Measurements from ENCODE around the gene ABLIM1.

Gene ABLIM1

DNA sequence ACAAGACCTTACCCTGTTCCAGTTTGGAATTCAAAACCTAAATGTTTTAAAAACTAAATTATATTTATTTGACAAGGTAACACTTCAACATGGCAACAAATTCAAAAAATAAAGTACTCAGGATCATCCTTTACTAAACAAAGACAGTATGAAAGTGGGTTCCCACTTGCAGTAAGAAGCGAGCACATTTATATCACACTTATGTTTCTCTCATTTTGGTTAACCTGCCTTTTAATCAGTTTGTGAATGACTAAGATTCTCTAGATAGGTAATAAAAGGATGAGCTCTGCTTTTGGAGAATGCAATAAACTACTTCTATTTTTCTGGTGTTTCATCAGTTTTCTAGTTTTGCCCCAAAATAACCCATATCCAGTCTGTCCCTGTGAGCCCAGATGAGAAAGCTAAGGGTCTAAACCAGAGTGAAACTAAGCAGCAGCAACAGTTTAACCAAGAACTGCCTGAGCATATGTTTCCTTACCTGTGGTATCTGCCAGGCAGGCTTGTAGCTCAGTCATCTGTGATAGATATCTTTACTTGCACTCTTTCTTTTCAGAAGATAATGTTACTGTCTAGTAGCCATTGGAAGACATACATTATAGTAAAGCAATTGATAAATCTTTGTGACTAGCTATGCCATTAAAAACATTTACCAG, 64.1 kb downstream of the ABLIM1 start:
- peaks cover 3% of the 10 kb centered on the region for H3K9me3 ChIP-seq (ENCODE audit: low read length)
- H3K4me3 ChIP-seq (ENCODE audit: low read depth in 1 of 2, low read length in 2 of 2) = no peak overlapping the region
- H3K4me1 ChIP-seq (ENCODE audit: insufficient read depth, low read length) = no peaks in the 10 kb centered on the region
- H3K9ac ChIP-seq (ENCODE audit: low read length) = no peak overlapping the region
- no peaks in the 10 kb centered on the region for H3K36me3 ChIP-seq (ENCODE audit: insufficient read depth, low read length)
- H3K27ac ChIP-seq (ENCODE audit: low read depth, low read length) = no peak overlapping the region
- no peaks in the 10 kb centered on the region for H3K27me3 ChIP-seq (ENCODE audit: control insufficient read depth in 1 of 2, insufficient read depth in 2 of 2, low read length in 2 of 2)

DNA sequence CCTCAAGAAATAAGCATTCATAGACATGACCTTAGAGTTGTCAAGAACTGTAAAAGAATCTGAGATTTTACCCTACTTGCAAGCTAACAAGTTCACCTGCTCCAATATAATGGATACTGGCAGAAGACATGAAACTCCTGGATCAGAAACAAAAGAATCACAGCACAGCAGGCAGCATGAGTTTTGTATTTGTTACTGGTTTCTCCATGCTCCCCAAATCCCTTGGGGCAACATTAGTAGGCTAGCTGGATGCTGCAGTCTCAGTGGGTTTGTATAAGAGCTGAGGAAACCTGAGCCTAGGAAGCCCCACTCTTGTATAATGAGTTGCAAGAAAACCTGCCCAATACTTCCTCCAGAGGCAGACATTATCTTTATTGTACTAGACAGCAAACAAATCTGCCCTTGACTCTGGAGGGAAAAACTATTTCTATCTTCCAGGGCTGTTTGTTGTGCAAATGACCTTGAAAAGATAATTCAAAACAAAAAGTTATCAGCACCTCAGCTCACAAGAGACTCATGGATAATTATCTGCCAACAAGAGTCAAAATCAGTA, 64.8 kb downstream of the ABLIM1 start:
- no peak overlapping the region for H3K27ac ChIP-seq (ENCODE audit: low read depth, low read length)
- no peak overlapping the region for H3K9ac ChIP-seq (ENCODE audit: low read length)
- H3K27me3 ChIP-seq (ENCODE audit: control insufficient read depth in 1 of 2, insufficient read depth in 2 of 2, low read length in 2 of 2) = no peaks in the 10 kb centered on the region
- H3K4me1 ChIP-seq (ENCODE audit: insufficient read depth, low read length) = no peaks in the 10 kb centered on the region
- H3K9me3 ChIP-seq (ENCODE audit: low read length) = peaks cover 3% of the 10 kb centered on the region
- no peaks in the 10 kb centered on the region for H3K36me3 ChIP-seq (ENCODE audit: insufficient read depth, low read length)
- no peak overlapping the region for H3K4me3 ChIP-seq (ENCODE audit: low read depth in 1 of 2, low read length in 2 of 2)

DNA sequence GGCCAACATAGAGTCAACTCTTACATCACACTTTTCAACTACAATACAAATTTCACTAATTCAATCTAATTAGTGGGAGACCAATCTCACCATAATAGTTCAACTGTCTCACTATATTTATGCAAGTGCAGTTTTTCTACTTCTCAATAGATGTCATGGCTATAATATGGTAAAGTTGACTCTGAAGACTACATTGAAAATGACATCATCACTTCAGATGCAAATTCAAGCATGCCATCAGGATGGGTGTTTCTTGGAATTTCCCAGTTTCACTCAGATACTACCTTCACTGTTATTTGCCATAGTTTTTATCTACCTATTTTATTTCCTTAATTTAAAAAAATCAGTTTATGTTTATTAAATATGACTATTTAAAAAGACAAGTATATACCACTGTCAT, 67.1 kb downstream of the ABLIM1 start:
- peaks cover 3% of the 10 kb centered on the region for H3K9me3 ChIP-seq (ENCODE audit: low read length)
- no peak overlapping the region for H3K4me3 ChIP-seq (ENCODE audit: low read depth in 1 of 2, low read length in 2 of 2)
- H3K9ac ChIP-seq (ENCODE audit: low read length) = no peak overlapping the region
- no peaks in the 10 kb centered on the region for H3K36me3 ChIP-seq (ENCODE audit: insufficient read depth, low read length)
- no peaks in the 10 kb centered on the region for H3K27me3 ChIP-seq (ENCODE audit: control insufficient read depth in 1 of 2, insufficient read depth in 2 of 2, low read length in 2 of 2)
- H3K4me1 ChIP-seq (ENCODE audit: insufficient read depth, low read length) = no peaks in the 10 kb centered on the region
- H3K27ac ChIP-seq (ENCODE audit: low read depth, low read length) = no peak overlapping the region

DNA sequence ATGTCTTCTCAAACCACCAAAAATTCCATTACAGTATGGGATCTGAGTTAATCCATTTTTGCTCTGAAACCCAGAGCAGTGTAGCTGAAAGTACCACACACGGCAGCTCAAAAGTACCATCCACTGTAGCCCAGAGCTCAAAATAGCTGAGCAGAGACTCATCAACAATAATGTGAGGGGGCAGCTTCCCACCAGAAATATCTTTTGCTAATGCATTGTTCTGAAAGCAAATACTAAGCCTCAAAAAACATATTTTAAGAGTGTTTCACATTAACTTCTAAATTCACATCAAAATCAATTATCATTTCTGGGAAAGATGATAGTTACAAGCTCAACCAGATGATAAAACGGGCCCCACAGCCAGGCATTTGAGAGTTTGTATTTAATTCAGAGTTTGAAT, 73.7 kb downstream of the ABLIM1 start:
- no peaks in the 10 kb centered on the region for H3K4me1 ChIP-seq (ENCODE audit: insufficient read depth, low read length)

DNA sequence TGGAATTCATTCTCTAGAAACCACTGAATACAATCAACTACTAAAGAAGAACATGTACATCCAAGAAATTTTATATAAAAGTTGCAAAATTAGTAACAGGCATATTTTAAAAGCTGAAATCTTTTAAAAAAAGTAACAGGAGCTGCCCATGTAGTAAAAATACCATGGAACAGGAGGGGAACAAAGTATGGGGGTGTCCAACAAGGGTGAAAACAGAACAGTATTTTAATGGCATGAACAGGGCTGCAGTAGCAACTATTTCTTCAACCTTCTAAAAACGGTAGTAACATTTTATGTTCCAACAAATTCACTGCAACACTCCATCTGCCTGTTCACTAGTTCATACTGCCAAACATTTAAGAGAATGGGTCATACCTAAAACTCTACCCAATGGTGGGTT, 77.0 kb downstream of the ABLIM1 start:
- H3K4me1 ChIP-seq (ENCODE audit: insufficient read depth, low read length) = no peaks in the 10 kb centered on the region
- no peak overlapping the region for H3K27ac ChIP-seq (ENCODE audit: low read depth, low read length)
- no peak overlapping the region for H3K9ac ChIP-seq (ENCODE audit: low read length)

More for the DNA sequence above, 73.7 kb downstream of the ABLIM1 start:
- Histone ChIP-seq H3K9me3 (ENCODE audit: low read length) (no peaks in the 10 kb centered on the region), H3K4me3 (ENCODE audit: low read depth in 1 of 2, low read length in 2 of 2) (no peak overlapping the region), H3K9ac (ENCODE audit: low read length) (no peak overlapping the region), H3K27ac (ENCODE audit: low read depth, low read length) (no peak overlapping the region), H3K36me3 (ENCODE audit: insufficient read depth, low read length) (no peaks in the 10 kb centered on the region), H3K27me3 (ENCODE audit: control insufficient read depth in 1 of 2, insufficient read depth in 2 of 2, low read length in 2 of 2) (no peaks in the 10 kb centered on the region)

DNA sequence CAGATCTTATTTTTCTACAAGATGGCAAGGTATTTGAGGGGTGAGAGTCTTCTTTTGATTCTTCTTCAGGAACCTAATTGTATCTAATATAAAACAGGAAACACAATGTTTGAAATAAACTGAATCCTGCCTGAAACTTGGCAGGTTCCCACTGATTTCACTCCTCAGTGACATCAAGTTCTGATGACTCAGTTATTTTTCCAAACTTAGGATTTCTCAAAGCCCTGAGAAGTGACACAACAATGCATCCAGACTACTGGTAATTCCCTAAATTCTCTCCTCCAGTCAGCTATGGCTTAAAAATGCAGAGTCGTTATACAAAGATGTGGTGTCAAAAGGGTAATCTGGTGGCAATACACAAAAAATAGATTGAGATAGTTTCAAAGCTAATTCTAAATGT, 80.9 kb downstream of the ABLIM1 start:
- no peak overlapping the region for H3K9ac ChIP-seq (ENCODE audit: low read length)
- H3K4me3 ChIP-seq (ENCODE audit: low read depth in 1 of 2, low read length in 2 of 2) = no peak overlapping the region
- no peak overlapping the region for H3K27ac ChIP-seq (ENCODE audit: low read depth, low read length)
- no peaks in the 10 kb centered on the region for H3K36me3 ChIP-seq (ENCODE audit: insufficient read depth, low read length)
- H3K9me3 ChIP-seq (ENCODE audit: low read length) = no peaks in the 10 kb centered on the region
- H3K27me3 ChIP-seq (ENCODE audit: control insufficient read depth in 1 of 2, insufficient read depth in 2 of 2, low read length in 2 of 2) = no peaks in the 10 kb centered on the region
- H3K4me1 ChIP-seq (ENCODE audit: insufficient read depth, low read length) = no peaks in the 10 kb centered on the region

More for the DNA sequence above, 77.0 kb downstream of the ABLIM1 start:
- H3K27me3 ChIP-seq (ENCODE audit: control insufficient read depth in 1 of 2, insufficient read depth in 2 of 2, low read length in 2 of 2) = no peaks in the 10 kb centered on the region
- no peak overlapping the region for H3K4me3 ChIP-seq (ENCODE audit: low read depth in 1 of 2, low read length in 2 of 2)
- no peaks in the 10 kb centered on the region for H3K9me3 ChIP-seq (ENCODE audit: low read length)
- H3K36me3 ChIP-seq (ENCODE audit: insufficient read depth, low read length) = no peaks in the 10 kb centered on the region

DNA sequence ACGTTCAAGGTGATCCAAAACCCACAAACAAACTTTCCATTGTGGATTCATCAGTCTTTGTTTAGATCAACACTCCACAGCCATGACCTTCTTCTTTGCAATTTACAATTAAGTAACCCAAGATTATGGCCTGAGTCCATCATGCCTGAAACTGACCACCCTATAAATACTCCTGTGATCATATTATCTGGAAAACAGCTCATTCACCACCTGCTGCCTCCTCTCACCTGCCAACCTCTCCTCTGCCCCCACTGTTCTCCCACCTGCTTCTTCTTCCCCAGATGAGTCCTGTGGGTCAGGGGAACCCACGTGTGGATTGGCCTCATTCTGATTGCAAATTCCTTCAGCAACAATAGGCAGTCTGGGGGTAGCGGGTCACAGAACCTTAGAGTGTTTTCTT, 81.4 kb downstream of the ABLIM1 start:
- no peaks in the 10 kb centered on the region for H3K36me3 ChIP-seq (ENCODE audit: insufficient read depth, low read length)
- H3K9ac ChIP-seq (ENCODE audit: low read length) = no peak overlapping the region
- no peak overlapping the region for H3K27ac ChIP-seq (ENCODE audit: low read depth, low read length)
- no peak overlapping the region for H3K4me3 ChIP-seq (ENCODE audit: low read depth in 1 of 2, low read length in 2 of 2)
- H3K4me1 ChIP-seq (ENCODE audit: insufficient read depth, low read length) = no peaks in the 10 kb centered on the region
- no peaks in the 10 kb centered on the region for H3K9me3 ChIP-seq (ENCODE audit: low read length)
- H3K27me3 ChIP-seq (ENCODE audit: control insufficient read depth in 1 of 2, insufficient read depth in 2 of 2, low read length in 2 of 2) = no peaks in the 10 kb centered on the region

DNA sequence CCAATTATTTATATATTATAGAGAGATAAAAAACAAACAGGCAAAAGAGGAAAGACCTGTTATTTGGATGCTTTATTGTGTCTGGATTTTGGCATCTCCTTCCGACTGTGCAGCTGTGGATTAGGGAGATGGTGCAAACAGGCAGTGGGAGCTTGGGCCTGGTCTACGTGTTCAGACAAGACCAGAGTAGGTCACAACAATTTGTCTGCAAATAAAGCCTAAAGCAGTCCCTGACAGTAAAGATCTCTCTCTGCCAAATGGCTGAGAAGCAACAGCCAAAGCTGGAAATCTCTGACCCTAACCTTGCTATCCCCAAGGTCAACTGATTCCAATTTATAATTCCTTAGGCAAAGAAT, 82.0 kb downstream of the ABLIM1 start:
- no peaks in the 10 kb centered on the region for H3K9me3 ChIP-seq (ENCODE audit: low read length)
- H3K36me3 ChIP-seq (ENCODE audit: insufficient read depth, low read length) = no peaks in the 10 kb centered on the region
- no peak overlapping the region for H3K27ac ChIP-seq (ENCODE audit: low read depth, low read length)
- H3K4me3 ChIP-seq (ENCODE audit: low read depth in 1 of 2, low read length in 2 of 2) = no peak overlapping the region
- no peaks in the 10 kb centered on the region for H3K4me1 ChIP-seq (ENCODE audit: insufficient read depth, low read length)
- H3K9ac ChIP-seq (ENCODE audit: low read length) = no peak overlapping the region
- H3K27me3 ChIP-seq (ENCODE audit: control insufficient read depth in 1 of 2, insufficient read depth in 2 of 2, low read length in 2 of 2) = no peaks in the 10 kb centered on the region

DNA sequence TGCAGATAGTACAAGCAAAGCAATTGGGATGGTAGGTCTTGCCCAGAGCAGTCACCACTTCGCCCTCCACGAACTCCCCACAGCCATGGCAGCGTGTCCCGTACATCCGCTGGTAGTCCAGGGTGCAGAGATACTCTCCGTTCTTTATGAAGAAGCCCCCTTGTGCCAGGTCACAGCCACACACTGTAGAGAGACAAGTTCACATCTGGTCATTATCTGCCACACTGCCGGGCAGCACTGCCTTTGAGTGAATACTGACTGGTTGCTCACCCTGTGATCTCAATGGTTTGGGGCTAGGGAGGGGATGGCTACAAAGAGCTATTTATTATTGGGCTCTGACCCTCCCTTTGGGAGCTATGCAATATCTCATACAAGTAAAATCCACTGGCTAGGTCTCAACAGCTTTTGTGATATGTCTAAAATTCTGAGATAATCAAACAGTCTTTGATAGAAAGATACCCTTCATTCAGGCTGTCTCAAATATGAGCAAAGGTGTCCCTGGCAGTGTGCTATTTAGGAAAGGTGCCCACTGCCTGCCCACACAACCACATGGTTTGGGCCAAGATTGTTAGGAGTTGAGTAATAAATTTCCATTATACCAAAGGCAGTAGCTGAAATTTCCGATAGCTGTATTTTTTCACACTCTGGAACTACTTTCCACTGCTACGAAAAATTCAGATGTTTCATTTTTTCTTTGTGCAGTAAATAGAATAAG, 82.5 kb downstream of the ABLIM1 start:
- H3K4me3 ChIP-seq (ENCODE audit: low read depth in 1 of 2, low read length in 2 of 2) = no peak overlapping the region

DNA sequence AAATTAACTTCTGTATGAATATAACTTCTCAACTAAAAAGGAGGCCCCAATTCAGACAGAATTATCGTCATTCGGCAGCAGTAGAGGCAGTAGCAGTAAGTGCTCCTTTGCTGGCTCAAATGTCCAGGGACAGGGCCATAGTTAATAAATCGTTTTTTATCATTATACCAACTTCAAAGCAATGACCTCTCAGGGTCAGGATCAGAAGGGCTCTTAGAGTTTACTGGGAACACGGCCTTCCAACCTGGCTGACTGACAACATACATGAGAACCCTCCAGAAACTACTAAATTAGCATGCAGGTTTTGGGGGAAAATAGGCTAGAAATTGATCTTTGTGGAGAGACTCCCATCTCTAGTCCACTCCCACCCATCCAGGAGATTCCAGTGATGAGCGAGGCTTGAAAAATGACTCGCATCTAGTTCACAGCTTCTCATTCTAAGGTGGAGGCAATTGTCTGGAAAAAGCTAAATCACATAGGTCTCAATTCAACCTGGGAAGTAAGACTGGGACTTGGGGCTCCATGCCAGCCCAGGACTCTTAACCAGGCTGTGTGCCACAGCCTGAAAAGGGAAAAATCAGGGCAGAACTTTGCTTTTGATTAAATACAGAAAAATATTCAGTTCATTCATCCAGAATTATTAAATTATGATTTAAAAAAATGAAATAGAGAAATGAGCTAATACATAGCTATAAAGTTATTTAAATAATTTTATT, 84.6 kb downstream of the ABLIM1 start:
- Histone ChIP-seq H3K36me3 (ENCODE audit: insufficient read depth, low read length) (no peaks in the 10 kb centered on the region), H3K27me3 (ENCODE audit: control insufficient read depth in 1 of 2, insufficient read depth in 2 of 2, low read length in 2 of 2) (no peaks in the 10 kb centered on the region), H3K9me3 (ENCODE audit: low read length) (no peaks in the 10 kb centered on the region), H3K4me3 (ENCODE audit: low read depth in 1 of 2, low read length in 2 of 2) (no peak overlapping the region), H3K27ac (ENCODE audit: low read depth, low read length) (no peak overlapping the region), H3K9ac (ENCODE audit: low read length) (no peak overlapping the region), H3K4me1 (ENCODE audit: insufficient read depth, low read length) (no peaks in the 10 kb centered on the region)

More for the DNA sequence above, 82.5 kb downstream of the ABLIM1 start:
- Histone ChIP-seq H3K9ac (ENCODE audit: low read length) (no peak overlapping the region), H3K27me3 (ENCODE audit: control insufficient read depth in 1 of 2, insufficient read depth in 2 of 2, low read length in 2 of 2) (no peaks in the 10 kb centered on the region), H3K27ac (ENCODE audit: low read depth, low read length) (no peak overlapping the region), H3K9me3 (ENCODE audit: low read length) (no peaks in the 10 kb centered on the region), H3K4me1 (ENCODE audit: insufficient read depth, low read length) (no peaks in the 10 kb centered on the region), H3K36me3 (ENCODE audit: insufficient read depth, low read length) (no peaks in the 10 kb centered on the region)

DNA sequence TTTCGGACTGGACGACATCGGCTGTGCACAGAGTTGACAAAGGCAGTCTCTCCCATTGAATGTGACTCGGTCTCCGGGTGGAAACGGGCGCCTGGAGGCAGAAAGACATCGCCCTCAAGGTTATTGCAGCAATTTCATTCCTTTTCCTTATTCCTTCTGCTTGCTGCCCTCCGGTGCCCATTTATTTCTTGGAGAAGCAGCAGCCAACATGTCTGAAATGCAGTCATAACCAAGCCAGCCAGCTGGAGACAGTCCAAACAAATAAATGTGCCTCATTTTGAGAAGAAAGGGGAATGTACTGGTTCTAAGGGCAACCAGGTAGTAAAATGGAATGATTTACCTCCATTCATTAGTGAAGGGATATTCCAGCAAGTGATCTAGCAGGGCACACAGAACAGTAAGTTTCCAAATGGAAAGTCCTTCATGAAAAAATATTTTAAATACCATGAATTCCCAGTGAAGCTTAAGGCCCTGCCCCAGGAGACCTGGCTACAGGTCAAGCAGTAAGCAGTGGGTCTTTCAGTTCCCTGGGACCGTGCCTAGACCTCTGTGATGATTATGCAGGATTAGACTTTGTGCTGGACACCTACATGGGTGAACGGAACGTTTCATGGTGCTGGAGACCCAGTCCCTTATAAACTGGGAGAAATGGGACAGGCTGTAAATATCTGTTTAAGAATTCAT, 86.6 kb downstream of the ABLIM1 start:
- no peak overlapping the region for H3K4me3 ChIP-seq (ENCODE audit: low read depth in 1 of 2, low read length in 2 of 2)
- no peak overlapping the region for H3K9ac ChIP-seq (ENCODE audit: low read length)
- no peaks in the 10 kb centered on the region for H3K36me3 ChIP-seq (ENCODE audit: insufficient read depth, low read length)
- no peak overlapping the region for H3K27ac ChIP-seq (ENCODE audit: low read depth, low read length)
- H3K27me3 ChIP-seq (ENCODE audit: control insufficient read depth in 1 of 2, insufficient read depth in 2 of 2, low read length in 2 of 2) = no peaks in the 10 kb centered on the region
- no peaks in the 10 kb centered on the region for H3K4me1 ChIP-seq (ENCODE audit: insufficient read depth, low read length)
- no peaks in the 10 kb centered on the region for H3K9me3 ChIP-seq (ENCODE audit: low read length)

All from muscle layer of colon (tissue), 2 donors.